Measurements from ENCODE around the gene RNF130.

The RNF130 gene

GRCh38 chr5:180080486-180081280 lies 9.1 kb upstream of the RNF130 start:
- no peak for ATAC-seq

GRCh38 chr5:180079702-180080466 lies 8.3 kb upstream of the RNF130 start:
- ATAC-seq = no peak
- TF ChIP-seq SNAI2 (CRISPR knock-in tag; IDR thresholded peaks at IDR 0.05) (no peak), ZC3H10 (CRISPR knock-in tag; IDR thresholded peaks at IDR 0.05) (no peak), GLIS3 (CRISPR knock-in tag; IDR thresholded peaks at IDR 0.05) (no peak), ESRRG (CRISPR knock-in tag; IDR thresholded peaks at IDR 0.05) (no peak), ISL1 (CRISPR knock-in tag; IDR thresholded peaks at IDR 0.05) (no peak), OSR1 (CRISPR knock-in tag; IDR thresholded peaks at IDR 0.05) (no peak), CSDC2 (CRISPR knock-in tag; IDR thresholded peaks at IDR 0.05) (no peak), TCF4 (CRISPR knock-in tag; IDR thresholded peaks at IDR 0.05; ENCODE audit: borderline replicate concordance) (no peak), PPARA (CRISPR knock-in tag; IDR thresholded peaks at IDR 0.05; ENCODE audit: borderline replicate concordance) (no peak), ZFP30 (CRISPR knock-in tag; IDR thresholded peaks at IDR 0.05) (no peak), ZNF565 (CRISPR knock-in tag; conservative IDR thresholded peaks at IDR 0.05; ENCODE audit: low read depth) (no peak), RARB (CRISPR knock-in tag; IDR thresholded peaks at IDR 0.05) (no peak), ZNF70 (CRISPR knock-in tag; IDR thresholded peaks at IDR 0.05) (no peak)
- TF ChIP-seq, protein P1, sequence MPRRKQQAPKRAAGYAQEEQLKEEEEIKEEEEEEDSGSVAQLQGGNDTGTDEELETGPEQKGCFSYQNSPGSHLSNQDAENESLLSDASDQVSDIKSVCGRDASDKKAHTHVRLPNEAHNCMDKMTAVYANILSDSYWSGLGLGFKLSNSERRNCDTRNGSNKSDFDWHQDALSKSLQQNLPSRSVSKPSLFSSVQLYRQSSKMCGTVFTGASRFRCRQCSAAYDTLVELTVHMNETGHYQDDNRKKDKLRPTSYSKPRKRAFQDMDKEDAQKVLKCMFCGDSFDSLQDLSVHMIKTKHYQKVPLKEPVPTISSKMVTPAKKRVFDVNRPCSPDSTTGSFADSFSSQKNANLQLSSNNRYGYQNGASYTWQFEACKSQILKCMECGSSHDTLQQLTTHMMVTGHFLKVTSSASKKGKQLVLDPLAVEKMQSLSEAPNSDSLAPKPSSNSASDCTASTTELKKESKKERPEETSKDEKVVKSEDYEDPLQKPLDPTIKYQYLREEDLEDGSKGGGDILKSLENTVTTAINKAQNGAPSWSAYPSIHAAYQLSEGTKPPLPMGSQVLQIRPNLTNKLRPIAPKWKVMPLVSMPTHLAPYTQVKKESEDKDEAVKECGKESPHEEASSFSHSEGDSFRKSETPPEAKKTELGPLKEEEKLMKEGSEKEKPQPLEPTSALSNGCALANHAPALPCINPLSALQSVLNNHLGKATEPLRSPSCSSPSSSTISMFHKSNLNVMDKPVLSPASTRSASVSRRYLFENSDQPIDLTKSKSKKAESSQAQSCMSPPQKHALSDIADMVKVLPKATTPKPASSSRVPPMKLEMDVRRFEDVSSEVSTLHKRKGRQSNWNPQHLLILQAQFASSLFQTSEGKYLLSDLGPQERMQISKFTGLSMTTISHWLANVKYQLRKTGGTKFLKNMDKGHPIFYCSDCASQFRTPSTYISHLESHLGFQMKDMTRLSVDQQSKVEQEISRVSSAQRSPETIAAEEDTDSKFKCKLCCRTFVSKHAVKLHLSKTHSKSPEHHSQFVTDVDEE (CRISPR knock-in tag; IDR thresholded peaks at IDR 0.05) = no peak
- TF ChIP-seq, protein P2, sequence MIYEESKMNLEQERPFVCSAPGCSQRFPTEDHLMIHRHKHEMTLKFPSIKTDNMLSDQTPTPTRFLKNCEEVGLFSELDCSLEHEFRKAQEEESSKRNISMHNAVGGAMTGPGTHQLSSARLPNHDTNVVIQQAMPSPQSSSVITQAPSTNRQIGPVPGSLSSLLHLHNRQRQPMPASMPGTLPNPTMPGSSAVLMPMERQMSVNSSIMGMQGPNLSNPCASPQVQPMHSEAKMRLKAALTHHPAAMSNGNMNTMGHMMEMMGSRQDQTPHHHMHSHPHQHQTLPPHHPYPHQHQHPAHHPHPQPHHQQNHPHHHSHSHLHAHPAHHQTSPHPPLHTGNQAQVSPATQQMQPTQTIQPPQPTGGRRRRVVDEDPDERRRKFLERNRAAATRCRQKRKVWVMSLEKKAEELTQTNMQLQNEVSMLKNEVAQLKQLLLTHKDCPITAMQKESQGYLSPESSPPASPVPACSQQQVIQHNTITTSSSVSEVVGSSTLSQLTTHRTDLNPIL (CRISPR knock-in tag; IDR thresholded peaks at IDR 0.05; ENCODE audit: low read depth) = no peak
- TF ChIP-seq, protein P3, sequence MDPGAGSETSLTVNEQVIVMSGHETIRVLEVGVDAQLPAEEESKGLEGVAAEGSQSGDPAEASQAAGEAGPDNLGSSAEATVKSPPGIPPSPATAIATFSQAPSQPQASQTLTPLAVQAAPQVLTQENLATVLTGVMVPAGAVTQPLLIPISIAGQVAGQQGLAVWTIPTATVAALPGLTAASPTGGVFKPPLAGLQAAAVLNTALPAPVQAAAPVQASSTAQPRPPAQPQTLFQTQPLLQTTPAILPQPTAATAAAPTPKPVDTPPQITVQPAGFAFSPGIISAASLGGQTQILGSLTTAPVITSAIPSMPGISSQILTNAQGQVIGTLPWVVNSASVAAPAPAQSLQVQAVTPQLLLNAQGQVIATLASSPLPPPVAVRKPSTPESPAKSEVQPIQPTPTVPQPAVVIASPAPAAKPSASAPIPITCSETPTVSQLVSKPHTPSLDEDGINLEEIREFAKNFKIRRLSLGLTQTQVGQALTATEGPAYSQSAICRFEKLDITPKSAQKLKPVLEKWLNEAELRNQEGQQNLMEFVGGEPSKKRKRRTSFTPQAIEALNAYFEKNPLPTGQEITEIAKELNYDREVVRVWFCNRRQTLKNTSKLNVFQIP (CRISPR knock-in tag; IDR thresholded peaks at IDR 0.05; ENCODE audit: borderline replicate concordance, low read depth) = no peak
- TF ChIP-seq, protein P4, sequence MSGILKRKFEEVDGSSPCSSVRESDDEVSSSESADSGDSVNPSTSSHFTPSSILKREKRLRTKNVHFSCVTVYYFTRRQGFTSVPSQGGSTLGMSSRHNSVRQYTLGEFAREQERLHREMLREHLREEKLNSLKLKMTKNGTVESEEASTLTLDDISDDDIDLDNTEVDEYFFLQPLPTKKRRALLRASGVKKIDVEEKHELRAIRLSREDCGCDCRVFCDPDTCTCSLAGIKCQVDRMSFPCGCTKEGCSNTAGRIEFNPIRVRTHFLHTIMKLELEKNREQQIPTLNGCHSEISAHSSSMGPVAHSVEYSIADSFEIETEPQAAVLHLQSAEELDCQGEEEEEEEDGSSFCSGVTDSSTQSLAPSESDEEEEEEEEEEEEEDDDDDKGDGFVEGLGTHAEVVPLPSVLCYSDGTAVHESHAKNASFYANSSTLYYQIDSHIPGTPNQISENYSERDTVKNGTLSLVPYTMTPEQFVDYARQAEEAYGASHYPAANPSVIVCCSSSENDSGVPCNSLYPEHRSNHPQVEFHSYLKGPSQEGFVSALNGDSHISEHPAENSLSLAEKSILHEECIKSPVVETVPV (CRISPR knock-in tag; IDR thresholded peaks at IDR 0.05) = no peak

More at GRCh38 chr5:180080486-180081280, 9.1 kb upstream of the RNF130 start:
- TF ChIP-seq ARNTL (CRISPR knock-in tag; IDR thresholded peaks at IDR 0.05; ENCODE audit: borderline replicate concordance, low read depth) (no peak), TOX (CRISPR knock-in tag; IDR thresholded peaks at IDR 0.05; ENCODE audit: borderline replicate concordance) (no peak), PATZ1 (CRISPR knock-in tag; IDR thresholded peaks at IDR 0.05; ENCODE audit: borderline replicate concordance) (no peak), ISL1 (CRISPR knock-in tag; IDR thresholded peaks at IDR 0.05) (no peak), OSR1 (CRISPR knock-in tag; IDR thresholded peaks at IDR 0.05) (no peak), RARB (CRISPR knock-in tag; IDR thresholded peaks at IDR 0.05) (no peak), PPARA (CRISPR knock-in tag; IDR thresholded peaks at IDR 0.05; ENCODE audit: borderline replicate concordance) (no peak), BACH2 (CRISPR knock-in tag; IDR thresholded peaks at IDR 0.05; ENCODE audit: borderline replicate concordance) (no peak), CSDC2 (CRISPR knock-in tag; IDR thresholded peaks at IDR 0.05) (no peak), GLIS3 (CRISPR knock-in tag; IDR thresholded peaks at IDR 0.05) (no peak), ESRRG (CRISPR knock-in tag; IDR thresholded peaks at IDR 0.05) (no peak), ZC3H10 (CRISPR knock-in tag; IDR thresholded peaks at IDR 0.05) (no peak), ZNF70 (CRISPR knock-in tag; IDR thresholded peaks at IDR 0.05) (no peak), ZNF565 (CRISPR knock-in tag; conservative IDR thresholded peaks at IDR 0.05; ENCODE audit: low read depth) (no peak), ZFP30 (CRISPR knock-in tag; IDR thresholded peaks at IDR 0.05) (no peak)
- TF ChIP-seq, protein P2 (CRISPR knock-in tag; IDR thresholded peaks at IDR 0.05; ENCODE audit: low read depth) = no peak
- TF ChIP-seq, protein P3 (CRISPR knock-in tag; IDR thresholded peaks at IDR 0.05; ENCODE audit: borderline replicate concordance, low read depth) = no peak

Data from SK-N-SH treated with all-trans-retinoic acid at 6 μM for 48 hours (cell line).